ENCODE results near the gene FBXW4.

The FBXW4 gene

GRCh38 chr10:101718690-101719275 is 23.8 kb upstream of the FBXW4 start:
- WGBS, result 97% methylated on average over 3 of the region's 3 CpGs

GRCh38 chr10:101716891-101717659 is 22.1 kb upstream of the FBXW4 start:
- Histone ChIP-seq H3K27ac (ENCODE audit: low read depth, low read length) (no peak overlapping the region), H3K4me1 (ENCODE audit: insufficient read depth, low read length) (no peaks in the 10 kb centered on the region), H3K9me3 (ENCODE audit: insufficient read depth, low read depth, low read length) (no peaks in the 10 kb centered on the region), H3K36me3 (ENCODE audit: insufficient read depth, low read length) (no peaks in the 10 kb centered on the region), H3K4me3 (ENCODE audit: low read length) (no peak overlapping the region), H3K27me3 (ENCODE audit: insufficient read depth, low read length) (no peaks in the 10 kb centered on the region), H3K9ac (ENCODE audit: low read depth, low read length) (no peak overlapping the region)
- WGBS, result 93% methylated on average over 9 of the region's 10 CpGs

More at GRCh38 chr10:101718690-101719275, 23.8 kb upstream of the FBXW4 start:
- H3K36me3 ChIP-seq (ENCODE audit: insufficient read depth, low read length), result no peaks in the 10 kb centered on the region
- no peak overlapping the region for H3K9ac ChIP-seq (ENCODE audit: low read depth, low read length)
- H3K27me3 ChIP-seq (ENCODE audit: insufficient read depth, low read length), result no peaks in the 10 kb centered on the region
- H3K4me3 ChIP-seq (ENCODE audit: low read length), result no peak overlapping the region
- H3K27ac ChIP-seq (ENCODE audit: low read depth, low read length), result no peak overlapping the region
- no peaks in the 10 kb centered on the region for H3K9me3 ChIP-seq (ENCODE audit: insufficient read depth, low read depth, low read length)
- H3K4me1 ChIP-seq (ENCODE audit: insufficient read depth, low read length), result no peaks in the 10 kb centered on the region

- Histone ChIP-seq H3K27ac (ENCODE audit: low read depth, low read length) (no peak overlapping the region), H3K4me3 (ENCODE audit: low read length) (no peak overlapping the region), H3K9ac (ENCODE audit: low read depth, low read length) (no peak overlapping the region), H3K27me3 (ENCODE audit: insufficient read depth, low read length) (no peaks in the 10 kb centered on the region), H3K9me3 (ENCODE audit: insufficient read depth, low read depth, low read length) (no peaks in the 10 kb centered on the region), H3K36me3 (ENCODE audit: insufficient read depth, low read length) (no peaks in the 10 kb centered on the region), H3K4me1 (ENCODE audit: insufficient read depth, low read length) (peaks cover 12% of the 10 kb centered on the region)
- 83% methylated on average over 2 of the region's 2 CpGs for WGBS
Measured at GRCh38 chr10:101712997-101713396, 18.0 kb upstream of the FBXW4 start.

- Histone ChIP-seq H3K9ac (ENCODE audit: low read depth, low read length) (no peak overlapping the region), H3K4me3 (ENCODE audit: low read length) (no peak overlapping the region), H3K27me3 (ENCODE audit: insufficient read depth, low read length) (no peaks in the 10 kb centered on the region), H3K4me1 (ENCODE audit: insufficient read depth, low read length) (peaks cover 15% of the 10 kb centered on the region), H3K9me3 (ENCODE audit: insufficient read depth, low read depth, low read length) (no peaks in the 10 kb centered on the region), H3K36me3 (ENCODE audit: insufficient read depth, low read length) (no peaks in the 10 kb centered on the region), H3K27ac (ENCODE audit: low read depth, low read length) (no peak overlapping the region)
- WGBS, result 100% methylated on average over 1 of the region's 2 CpGs
Measured at GRCh38 chr10:101710793-101711192, 15.8 kb upstream of the FBXW4 start.

- H3K36me3 ChIP-seq (ENCODE audit: insufficient read depth, low read length), result no peaks in the 10 kb centered on the region
- no peaks in the 10 kb centered on the region for H3K27me3 ChIP-seq (ENCODE audit: insufficient read depth, low read length)
- 32% methylated on average over 9 of the region's 9 CpGs for WGBS
- H3K4me1 ChIP-seq (ENCODE audit: insufficient read depth, low read length), result peaks cover 15% of the 10 kb centered on the region
- H3K9me3 ChIP-seq (ENCODE audit: insufficient read depth, low read depth, low read length), result no peaks in the 10 kb centered on the region
- no peak overlapping the region for H3K4me3 ChIP-seq (ENCODE audit: low read length)
- no peak overlapping the region for H3K27ac ChIP-seq (ENCODE audit: low read depth, low read length)
- no peak overlapping the region for H3K9ac ChIP-seq (ENCODE audit: low read depth, low read length)
Measured at GRCh38 chr10:101710059-101710695, 15.2 kb upstream of the FBXW4 start.

GRCh38 chr10:101709359-101710058 is 14.5 kb upstream of the FBXW4 start:
- no peak overlapping the region for H3K4me3 ChIP-seq (ENCODE audit: low read length)
- H3K9ac ChIP-seq (ENCODE audit: low read depth, low read length), result no peak overlapping the region
- no peaks in the 10 kb centered on the region for H3K36me3 ChIP-seq (ENCODE audit: insufficient read depth, low read length)
- H3K4me1 ChIP-seq (ENCODE audit: insufficient read depth, low read length), result peaks cover 15% of the 10 kb centered on the region
- no peak overlapping the region for H3K27ac ChIP-seq (ENCODE audit: low read depth, low read length)
- H3K9me3 ChIP-seq (ENCODE audit: insufficient read depth, low read depth, low read length), result no peaks in the 10 kb centered on the region
- no peaks in the 10 kb centered on the region for H3K27me3 ChIP-seq (ENCODE audit: insufficient read depth, low read length)
- 81% methylated on average over 7 of the region's 9 CpGs for WGBS

- Histone ChIP-seq H3K9me3 (ENCODE audit: insufficient read depth, low read depth, low read length) (no peaks in the 10 kb centered on the region), H3K27me3 (ENCODE audit: insufficient read depth, low read length) (no peaks in the 10 kb centered on the region), H3K36me3 (ENCODE audit: insufficient read depth, low read length) (no peaks in the 10 kb centered on the region), H3K27ac (ENCODE audit: low read depth, low read length) (no peak overlapping the region), H3K9ac (ENCODE audit: low read depth, low read length) (no peak overlapping the region), H3K4me1 (ENCODE audit: insufficient read depth, low read length) (peaks cover 15% of the 10 kb centered on the region), H3K4me3 (ENCODE audit: low read length) (no peak overlapping the region)
- 100% methylated on average over 1 of the region's 2 CpGs for WGBS
Measured at GRCh38 chr10:101708870-101709269, 13.9 kb upstream of the FBXW4 start.

- 63% methylated on average over 1 of the region's 1 CpG for WGBS
- no peaks in the 10 kb centered on the region for H3K27me3 ChIP-seq (ENCODE audit: insufficient read depth, low read length)
- H3K4me1 ChIP-seq (ENCODE audit: insufficient read depth, low read length), result peaks cover 15% of the 10 kb centered on the region
Measured at GRCh38 chr10:101708073-101708472, 13.1 kb upstream of the FBXW4 start.

GRCh38 chr10:101704331-101704730 is 9.4 kb upstream of the FBXW4 start:
- no peak overlapping the region for H3K27ac ChIP-seq (ENCODE audit: low read depth, low read length)
- H3K9ac ChIP-seq (ENCODE audit: low read depth, low read length), result no peak overlapping the region
- H3K27me3 ChIP-seq (ENCODE audit: insufficient read depth, low read length), result no peaks in the 10 kb centered on the region
- H3K4me1 ChIP-seq (ENCODE audit: insufficient read depth, low read length), result peaks cover 3% of the 10 kb centered on the region; the same call in 1 of the 2 replicates
- no peaks in the 10 kb centered on the region for H3K36me3 ChIP-seq (ENCODE audit: insufficient read depth, low read length)
- 97% methylated on average over 2 of the region's 2 CpGs for WGBS
- no peaks in the 10 kb centered on the region for H3K9me3 ChIP-seq (ENCODE audit: insufficient read depth, low read depth, low read length)
- H3K4me3 ChIP-seq (ENCODE audit: low read length), result no peak overlapping the region

More at GRCh38 chr10:101708073-101708472, 13.1 kb upstream of the FBXW4 start:
- H3K9ac ChIP-seq (ENCODE audit: low read depth, low read length), result no peak overlapping the region
- H3K4me3 ChIP-seq (ENCODE audit: low read length), result no peak overlapping the region
- no peaks in the 10 kb centered on the region for H3K9me3 ChIP-seq (ENCODE audit: insufficient read depth, low read depth, low read length)
- no peaks in the 10 kb centered on the region for H3K36me3 ChIP-seq (ENCODE audit: insufficient read depth, low read length)
- no peak overlapping the region for H3K27ac ChIP-seq (ENCODE audit: low read depth, low read length)

GRCh38 chr10:101696632-101697031 is 1.7 kb upstream of the FBXW4 start:
- Histone ChIP-seq H3K27me3 (ENCODE audit: insufficient read depth, low read length) (0 out of 2 replicates have a peak, but pooled peaks cover 5% of the 10 kb centered on the region), H3K9ac (ENCODE audit: low read depth, low read length) (no peak overlapping the region), H3K36me3 (ENCODE audit: insufficient read depth, low read length) (no peaks in the 10 kb centered on the region), H3K27ac (ENCODE audit: low read depth, low read length) (no peak overlapping the region), H3K4me1 (ENCODE audit: insufficient read depth, low read length) (peaks cover 11% of the 10 kb centered on the region; the same call in 1 of the 2 replicates), H3K9me3 (ENCODE audit: insufficient read depth, low read depth, low read length) (no peaks in the 10 kb centered on the region), H3K4me3 (ENCODE audit: low read length) (no peak overlapping the region)
- WGBS, result 95% methylated on average over 2 of the region's 3 CpGs
